GM18909 (cell line): ENCODE results near the gene SLC24A3.

ENCODE experiments used
- ATAC-seq: cut with Tn5 transposase; IDR thresholded peaks from one replicate; pipeline ENCODE4 v1.9.1; 2021; ENCODE audit warnings: mild to moderate bottlenecking; ENCODE audit not compliant: unreplicated experiment, poor library complexity

SLC24A3 gene

GRCh38 chr20:19520261-19520660 lies 307.8 kb downstream of the SLC24A3 start:
- no peak for ATAC-seq

DNA sequence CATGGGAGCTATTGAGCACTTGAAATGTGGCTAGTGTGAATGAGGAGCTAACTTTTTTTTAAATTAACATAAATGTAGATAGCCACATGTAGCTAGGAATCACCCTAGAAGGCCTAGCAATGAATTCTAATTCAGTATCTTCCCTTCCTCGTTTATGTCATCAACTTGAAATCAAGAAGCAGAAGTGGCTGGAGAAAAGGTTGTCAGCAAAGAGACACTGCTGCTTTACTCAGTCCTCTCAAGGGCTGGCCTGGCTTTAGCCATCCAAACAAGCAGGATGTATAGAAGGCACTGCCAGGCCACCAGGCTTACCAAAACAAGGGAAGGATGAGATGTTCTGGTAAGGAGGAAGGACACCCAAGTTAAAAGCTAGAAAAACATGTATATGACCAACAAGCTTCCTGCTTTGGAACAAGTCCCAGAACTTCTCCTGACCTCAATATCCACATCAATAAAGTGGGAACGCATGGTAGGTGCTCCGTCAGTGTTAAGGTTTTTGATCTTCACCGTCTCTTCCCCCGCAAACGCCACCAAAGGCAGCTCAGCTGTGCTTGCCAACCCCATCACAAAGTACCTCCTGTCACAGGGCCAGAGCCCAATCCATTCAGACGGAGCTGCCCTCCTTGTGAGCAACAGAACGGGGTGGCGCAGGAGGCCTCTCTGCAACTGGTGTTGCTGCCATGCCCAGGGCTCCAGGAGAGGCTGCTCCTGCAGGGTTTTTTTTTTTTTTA lies 309.8 kb downstream of the SLC24A3 start:
- ATAC-seq, result no peak

GRCh38 chr20:19522836-19523590 lies 310.6 kb downstream of the SLC24A3 start:
- no peak for ATAC-seq

DNA sequence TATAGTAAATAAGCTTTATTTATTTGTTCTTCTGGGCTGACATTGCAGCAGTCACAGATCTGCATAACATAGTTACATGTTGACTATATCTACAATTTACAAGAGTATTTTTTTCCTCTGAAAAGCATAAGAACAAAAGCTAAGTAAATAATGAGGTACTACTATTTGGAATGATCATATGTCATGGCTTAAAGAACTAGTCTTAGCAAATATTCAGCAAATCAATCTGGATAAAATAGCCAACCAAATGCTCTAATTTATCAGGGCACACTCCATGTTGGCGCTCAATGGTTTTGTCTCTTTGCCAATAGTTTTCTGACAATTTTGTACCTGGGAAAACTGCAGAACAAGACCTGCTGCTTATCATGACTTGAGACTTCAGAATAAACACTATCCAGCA lies 312.2 kb downstream of the SLC24A3 start:
- no peak for ATAC-seq

- ATAC-seq, result no peak
Measured at GRCh38 chr20:19527509-19527908, 315.1 kb downstream of the SLC24A3 start.

DNA sequence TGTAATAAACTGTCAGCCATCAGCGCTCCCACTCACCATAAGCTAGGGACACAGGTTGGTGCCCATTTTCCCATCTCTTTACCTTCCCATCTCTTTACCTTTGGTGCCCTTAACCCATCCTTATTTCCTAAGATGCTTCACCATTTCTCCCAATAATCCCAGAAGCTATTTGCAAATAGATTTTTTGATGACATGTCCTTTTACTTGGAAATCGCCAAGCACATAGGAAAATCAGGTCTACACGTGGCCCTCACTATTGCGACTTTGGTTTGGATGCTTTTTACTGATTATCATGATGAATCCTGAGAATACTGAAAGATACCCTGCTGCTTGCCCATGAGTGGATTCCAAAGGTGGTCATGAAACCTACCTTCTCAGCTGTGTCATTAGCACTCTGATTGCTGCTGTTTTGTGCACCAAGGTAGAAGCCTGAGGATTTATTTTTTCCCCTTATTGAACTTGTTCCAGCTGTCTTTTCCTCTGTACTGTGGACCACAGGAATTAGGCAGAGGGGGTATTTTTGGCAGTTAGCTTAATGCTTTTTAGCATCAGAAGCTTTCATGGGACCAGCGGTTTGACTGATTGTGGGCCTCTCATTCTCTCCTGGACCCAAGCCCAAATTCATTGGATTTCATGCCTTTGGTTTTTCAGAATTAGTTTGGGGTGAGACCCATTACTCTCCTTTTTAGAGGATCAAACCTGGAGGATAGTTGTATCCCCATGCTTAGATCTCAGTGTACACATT lies 316.0 kb downstream of the SLC24A3 start:
- ATAC-seq, result no peak

GRCh38 chr20:19530006-19530405 lies 317.6 kb downstream of the SLC24A3 start:
- no peak for ATAC-seq

DNA sequence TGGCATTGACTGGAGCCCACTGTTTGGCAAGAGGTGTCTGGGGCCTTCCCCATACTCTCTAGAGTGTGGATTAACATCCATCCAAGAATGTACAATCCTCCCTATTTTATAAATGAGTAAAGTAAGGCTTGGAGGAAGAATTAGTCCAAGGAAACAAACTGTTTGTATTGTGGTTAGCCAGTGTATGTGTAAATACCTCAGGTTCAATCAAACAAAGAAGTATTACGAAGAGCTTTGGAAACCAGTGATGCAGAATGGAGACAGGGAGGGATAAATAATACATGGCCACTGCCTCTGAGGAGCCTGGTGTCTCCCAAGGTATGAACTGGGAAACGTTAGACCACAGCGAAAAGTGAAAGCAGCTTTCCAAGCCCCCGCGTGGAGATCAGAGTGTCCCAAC lies 319.0 kb downstream of the SLC24A3 start:
- ATAC-seq, result no peak

- no peak for ATAC-seq
Measured at GRCh38 chr20:19538556-19538955, 326.1 kb downstream of the SLC24A3 start.

- ATAC-seq, result no peak
Measured at GRCh38 chr20:19539191-19539590, 326.7 kb downstream of the SLC24A3 start.

- ATAC-seq, result no peak
Measured at GRCh38 chr20:19540392-19540791, 327.9 kb downstream of the SLC24A3 start.

DNA sequence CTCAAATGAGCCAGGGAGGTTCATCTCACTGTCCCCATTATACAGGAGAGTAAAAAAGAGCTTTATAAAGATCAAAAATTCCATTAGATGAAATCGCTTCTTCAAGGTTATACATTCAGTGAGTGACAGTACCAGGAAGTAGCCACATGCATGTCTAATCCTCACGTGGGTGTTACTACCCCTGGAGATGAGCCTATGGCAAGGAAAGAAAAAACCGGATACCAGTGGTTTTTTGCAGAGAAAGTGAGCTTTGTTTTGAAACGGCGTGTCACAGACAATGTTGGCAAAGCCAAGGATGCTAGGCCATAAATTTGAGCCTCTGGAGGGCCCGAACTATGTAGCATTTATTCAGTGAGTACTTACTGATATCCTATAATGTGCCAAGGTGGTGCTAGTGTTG lies 330.7 kb downstream of the SLC24A3 start:
- ATAC-seq, result no peak

DNA sequence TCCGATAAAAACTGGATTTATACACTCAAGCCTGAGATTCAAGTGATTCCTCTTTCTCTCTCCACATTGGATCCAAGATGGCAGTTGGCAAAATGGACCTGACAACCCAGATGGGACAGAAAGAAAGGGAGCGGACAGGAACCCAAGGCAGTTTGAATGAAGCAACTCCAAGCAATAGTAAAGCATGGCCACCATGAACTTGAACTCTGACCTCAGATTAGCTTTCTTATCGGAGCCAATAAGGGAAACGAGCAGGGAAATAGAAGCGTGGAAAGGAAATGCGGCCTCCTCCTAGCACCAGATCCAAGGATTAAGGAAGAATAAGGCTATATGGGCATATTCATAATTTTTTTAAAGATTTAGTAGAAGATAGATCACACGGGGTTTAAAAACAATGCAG lies 332.2 kb downstream of the SLC24A3 start:
- ATAC-seq, result no peak

DNA sequence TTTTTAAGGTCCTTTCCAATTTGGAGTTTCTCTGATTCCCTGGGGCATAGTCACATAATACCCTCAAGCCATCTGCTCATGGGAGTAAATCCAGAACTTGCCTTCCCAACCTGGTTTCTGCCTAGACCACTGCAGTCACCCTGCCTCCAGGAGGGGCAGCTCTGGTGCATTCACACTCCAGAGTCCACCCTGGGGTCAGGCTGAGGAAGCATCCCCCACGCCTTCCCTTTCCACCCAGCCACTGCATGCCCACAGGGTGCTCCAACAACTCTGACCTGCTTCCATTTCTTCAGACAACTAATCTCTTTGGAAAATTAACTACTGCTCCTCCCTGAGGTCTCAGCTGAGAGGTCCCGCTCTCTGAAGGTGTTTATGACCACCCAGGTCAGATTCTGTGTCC lies 334.2 kb downstream of the SLC24A3 start:
- ATAC-seq, result no peak

GRCh38 chr20:19547547-19547946 lies 335.1 kb downstream of the SLC24A3 start:
- ATAC-seq, result no peak

DNA sequence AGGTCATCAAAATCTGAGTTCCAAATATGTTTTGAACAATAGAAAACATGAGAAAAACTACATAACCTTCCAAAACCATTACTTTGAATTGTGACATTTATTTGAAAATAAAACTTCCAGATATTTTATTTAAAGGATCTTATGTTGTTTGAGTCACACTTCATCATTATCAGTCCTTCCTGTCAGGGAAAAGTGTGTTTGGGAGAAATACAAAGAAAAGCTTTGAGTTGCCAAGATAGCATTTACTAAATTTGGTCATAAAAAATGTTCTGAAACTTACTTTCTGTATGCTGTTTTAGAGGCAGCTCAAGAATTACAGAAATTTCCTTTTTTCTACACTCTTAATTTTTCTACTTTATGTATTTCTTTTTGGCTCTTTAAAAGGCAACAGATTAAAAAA lies 337.5 kb downstream of the SLC24A3 start:
- ATAC-seq, result no peak

DNA sequence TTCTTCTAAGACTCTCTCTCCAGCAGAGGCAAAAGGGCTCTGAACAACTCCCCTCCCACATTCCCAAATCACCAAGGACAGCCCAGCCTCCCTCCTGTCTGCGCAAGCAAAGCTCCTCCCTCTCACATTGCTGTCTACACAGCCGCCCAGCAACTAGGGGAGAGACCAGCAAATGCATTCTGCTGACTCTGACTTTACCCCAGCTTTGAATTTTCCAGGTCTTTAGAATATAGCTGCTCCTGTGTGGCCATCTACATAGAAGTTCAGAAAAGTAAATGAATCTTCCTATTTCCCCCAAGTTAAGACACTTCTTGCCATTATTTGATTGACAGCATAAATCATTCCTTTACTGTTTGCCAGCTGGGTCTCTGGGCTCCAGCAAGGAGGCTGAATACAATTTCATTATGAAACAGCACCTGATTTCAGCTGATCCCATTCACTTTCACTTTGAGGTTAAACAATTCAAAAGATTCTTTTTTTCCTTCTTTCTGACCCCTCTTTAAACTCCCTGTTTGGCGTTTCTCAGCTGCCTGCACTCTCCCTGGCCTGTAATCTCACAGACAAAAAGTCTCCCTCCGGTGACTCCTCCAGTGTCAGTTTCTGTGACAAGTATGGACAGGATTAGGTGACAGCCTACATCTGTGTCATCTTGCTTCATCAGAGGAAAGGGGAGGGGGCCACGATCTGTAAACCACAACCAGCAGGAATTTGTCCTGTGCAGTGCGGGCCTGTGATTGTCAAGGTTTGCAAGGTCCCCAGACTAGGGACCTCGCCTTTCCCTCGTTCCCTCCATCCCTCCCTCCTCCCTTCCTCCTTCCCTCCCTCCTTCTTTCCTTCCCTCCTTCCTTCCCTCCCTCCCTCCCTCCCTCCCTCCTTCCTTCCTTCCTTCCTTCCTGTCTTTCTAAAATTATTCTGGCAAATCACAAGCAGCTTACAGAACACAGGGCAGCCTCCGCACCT lies 340.1 kb downstream of the SLC24A3 start:
- no peak for ATAC-seq

DNA sequence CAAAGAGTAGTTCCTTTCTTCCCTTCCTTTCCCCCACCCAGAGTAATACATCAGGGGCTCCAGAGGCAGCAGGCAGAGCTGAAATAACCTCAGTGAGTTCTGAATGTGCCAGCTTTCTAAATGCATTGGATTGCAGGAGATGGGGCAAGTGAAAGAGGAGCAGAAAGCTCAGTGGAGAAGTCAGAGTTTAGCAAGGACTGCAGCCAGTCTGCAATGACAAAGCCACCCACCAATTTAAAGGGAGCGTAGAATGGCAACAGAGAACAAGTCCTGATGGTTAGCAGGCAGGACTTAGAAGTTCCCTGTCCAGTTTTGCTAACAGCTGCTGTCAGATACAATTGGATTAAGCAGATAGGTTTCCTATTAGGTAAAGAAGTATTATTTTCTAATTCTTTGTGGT lies 342.2 kb downstream of the SLC24A3 start:
- ATAC-seq, result no peak

DNA sequence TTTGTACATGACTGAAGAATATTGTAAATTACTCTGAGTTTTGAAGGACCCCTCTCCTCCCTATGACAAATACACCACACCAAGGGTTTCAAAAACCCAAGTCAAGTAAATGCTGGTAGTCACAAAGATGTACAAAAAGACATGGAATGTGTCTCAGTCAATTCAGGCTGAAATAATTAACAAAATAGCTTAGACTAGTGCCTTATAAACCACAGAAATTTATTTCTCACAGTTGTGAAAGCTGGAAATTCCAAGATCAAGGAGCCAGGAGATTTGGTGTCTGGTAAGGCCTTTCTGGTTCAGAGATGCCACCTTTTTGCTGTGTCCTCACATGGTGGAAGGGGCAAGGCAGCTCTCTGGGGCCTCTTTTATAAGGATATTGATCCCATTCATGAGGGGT lies 343.3 kb downstream of the SLC24A3 start:
- ATAC-seq, result no peak

DNA sequence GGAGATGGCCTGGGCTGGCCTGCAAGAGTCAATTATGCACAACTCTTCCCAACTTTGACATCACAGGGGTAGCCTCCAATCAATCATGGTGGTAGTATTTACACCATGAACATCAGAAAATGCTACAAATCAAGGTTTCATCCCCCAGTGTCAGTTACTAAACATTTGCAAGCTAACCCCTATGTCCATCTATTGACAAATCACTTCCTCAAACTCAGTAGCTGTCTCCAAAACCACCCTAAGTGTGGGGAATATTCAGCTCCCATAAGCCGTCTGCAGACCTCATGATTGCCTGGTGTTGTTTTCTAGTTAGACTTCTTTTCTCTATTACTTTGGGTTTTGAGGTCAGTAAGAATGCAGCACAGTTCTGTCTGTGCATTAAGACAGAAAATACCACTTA lies 344.8 kb downstream of the SLC24A3 start:
- ATAC-seq, result no peak
